ENCODE measurements around the gene RIMKLB.
"Not testable (repeated sequence)": the region's sequence is repeated elsewhere in the genome, so short reads cannot be mapped to it uniquely, and the experiment has no call there.

RIMKLB gene

DNA sequence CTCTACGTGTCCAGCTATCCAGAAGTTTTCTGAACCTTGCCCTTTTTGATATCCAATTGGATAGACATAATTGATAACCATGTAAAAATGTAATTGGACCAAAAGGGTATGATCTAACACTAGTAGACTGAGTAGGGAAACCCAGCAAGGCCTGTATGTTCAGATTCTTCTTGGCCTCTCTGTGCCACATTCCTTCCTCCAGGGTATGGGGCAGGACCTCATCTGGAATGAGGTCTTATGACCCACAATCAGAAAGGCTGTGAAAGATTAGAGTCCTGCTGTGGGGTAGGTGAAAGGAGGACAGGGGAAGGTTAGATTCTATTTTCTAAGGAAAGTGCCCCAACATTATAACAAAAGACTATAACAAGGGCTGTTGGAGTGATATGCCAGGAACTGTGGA lies 73.3 kb downstream of the RIMKLB start:
- no peak for DNase-seq (ENCODE audit: low read depth in 3 of 3, low spot score in 1 of 3)

DNA sequence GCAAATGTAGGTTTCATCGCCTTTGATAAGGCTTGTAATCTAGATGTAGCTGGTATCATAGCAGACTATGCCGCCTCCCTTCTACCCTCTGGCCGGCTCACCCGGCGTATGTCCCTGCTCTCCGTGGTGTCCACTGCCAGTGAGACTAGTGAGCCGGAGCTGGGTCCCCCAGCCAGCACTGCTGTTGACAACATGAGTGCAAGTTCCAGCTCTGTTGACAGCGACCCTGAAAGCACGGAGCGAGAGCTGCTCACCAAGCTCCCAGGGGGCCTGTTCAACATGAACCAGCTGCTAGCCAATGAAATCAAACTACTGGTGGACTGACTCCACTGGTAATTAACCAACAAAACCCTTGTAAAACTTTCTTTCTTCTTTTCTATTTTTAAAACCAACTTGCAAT lies 75.7 kb downstream of the RIMKLB start:
- no peak for DNase-seq (ENCODE audit: low read depth in 3 of 3, low spot score in 1 of 3)

DNA sequence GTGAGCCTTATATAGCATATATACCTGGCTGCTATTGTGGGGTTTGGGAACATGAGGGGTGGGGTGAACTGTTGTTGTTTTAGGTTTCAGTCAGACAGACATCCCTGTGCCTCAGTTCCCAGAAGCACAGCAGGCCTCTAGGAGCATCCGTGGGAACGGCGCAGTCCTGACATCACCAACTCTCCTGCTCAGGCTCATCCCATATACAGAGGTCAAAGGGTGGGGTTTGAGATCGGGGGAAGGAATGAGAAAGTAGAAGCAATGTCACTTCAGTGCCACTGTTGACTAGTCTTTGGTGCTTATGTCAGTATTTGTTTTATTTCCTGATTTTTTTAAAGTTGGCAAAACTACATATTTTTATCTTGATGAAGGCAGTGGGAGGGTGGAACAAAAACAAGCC lies 81.5 kb downstream of the RIMKLB start:
- no peak for DNase-seq (ENCODE audit: low read depth in 3 of 3, low spot score in 1 of 3)

DNA sequence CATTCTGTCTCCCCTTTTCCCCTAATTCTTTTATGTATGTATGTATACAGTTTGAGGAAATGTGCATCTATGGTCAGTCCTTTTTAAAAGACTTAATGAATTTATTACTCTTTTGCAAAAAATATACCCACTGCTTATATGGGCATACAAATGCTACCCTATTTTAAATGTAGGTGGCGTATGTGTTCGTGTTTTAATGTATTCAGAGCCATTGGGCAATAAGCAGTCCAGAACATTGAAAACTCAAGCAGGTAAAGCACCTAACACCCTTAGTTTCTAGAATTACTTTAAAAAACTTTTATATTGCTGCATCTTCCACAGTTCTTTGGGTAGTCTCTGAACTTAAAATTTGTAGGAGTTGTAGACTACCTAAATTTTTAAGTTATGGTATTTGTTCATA lies 82.1 kb downstream of the RIMKLB start:
- no peak for DNase-seq (ENCODE audit: low read depth in 3 of 3, low spot score in 1 of 3)

DNA sequence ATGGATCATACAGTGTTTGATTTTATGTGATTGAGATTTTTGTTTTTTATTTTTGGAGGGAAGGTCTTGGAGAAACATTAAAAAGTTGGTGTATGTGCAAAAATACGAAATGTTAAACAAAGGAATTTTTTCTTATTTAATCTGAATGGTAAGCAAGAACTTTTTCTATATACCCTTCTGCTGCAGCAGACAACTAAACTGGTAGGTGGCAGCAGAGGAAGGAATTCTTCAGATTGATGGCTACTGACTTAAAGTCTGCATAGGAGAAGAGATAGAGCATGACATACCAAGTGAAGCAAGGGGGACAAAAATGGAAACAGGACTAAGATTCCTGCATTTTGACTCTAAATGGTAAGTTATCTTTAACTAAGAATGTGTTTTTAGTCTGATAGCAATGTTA lies 82.6 kb downstream of the RIMKLB start:
- DNase-seq (ENCODE audit: low read depth in 3 of 3, low spot score in 1 of 3): no peak

DNA sequence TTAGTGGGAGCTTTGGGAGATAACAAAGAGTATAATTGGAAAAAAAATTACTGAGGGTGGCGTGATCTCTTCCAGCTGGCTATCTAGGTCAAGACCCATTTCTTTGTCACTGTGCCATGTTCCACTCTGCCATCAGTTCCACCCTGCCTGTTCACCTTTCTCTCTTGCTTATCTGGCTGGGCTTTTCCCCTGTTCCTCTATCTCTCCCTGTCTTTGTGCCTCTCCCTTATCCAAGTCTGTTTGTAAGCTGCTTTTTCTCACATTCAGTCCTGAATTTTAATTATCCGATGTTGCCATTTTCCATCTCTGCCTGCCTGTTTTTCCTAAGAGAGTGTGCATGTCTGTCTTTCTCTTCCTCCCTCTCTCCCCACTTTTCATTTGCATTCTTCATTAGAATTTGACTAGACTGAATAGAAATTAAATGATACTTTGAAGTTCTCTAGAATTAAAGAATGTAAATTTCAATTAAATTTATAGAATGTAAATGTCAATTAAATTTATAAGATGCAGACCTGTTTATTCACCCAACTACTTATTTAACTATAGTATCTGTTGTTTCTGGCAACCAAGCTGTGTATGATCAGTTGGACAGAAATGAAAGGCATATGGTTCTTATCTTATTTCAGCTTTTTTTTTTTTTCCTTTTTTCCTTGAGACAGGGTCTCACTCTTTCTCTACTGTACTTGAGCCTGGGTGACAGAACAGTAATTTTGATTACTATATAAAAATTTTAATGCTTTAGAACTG lies 83.8 kb downstream of the RIMKLB start:
- no peak for DNase-seq (ENCODE audit: low read depth in 3 of 3, low spot score in 1 of 3)

DNA sequence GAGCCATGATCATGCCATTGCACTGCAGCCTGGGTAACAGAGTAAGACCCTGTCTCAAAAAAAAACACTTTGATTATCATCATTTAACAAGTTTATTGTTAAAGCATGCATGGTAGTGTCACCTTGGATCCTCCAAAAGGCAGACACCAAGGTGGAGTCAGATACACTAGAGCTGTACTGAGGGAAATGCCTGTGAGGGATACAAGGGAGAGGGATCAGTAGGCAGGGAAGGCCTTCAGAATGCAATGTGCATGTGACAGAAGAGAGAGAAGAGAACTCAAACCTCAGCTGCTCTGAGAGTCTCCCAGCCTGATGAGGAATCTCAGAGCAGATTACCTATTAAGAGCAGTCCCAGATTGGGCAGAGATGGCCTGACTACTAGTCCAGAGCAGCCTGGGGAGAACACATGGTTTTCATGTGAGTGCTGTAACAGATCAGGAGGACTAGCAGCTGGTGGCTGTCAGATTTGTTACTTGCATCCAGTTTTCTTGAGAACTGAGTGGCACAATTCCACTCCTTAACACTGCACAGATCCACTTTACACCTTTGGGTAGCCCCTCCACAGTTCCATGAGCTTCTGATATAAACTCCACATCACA lies 86.6 kb downstream of the RIMKLB start:
- DNase-seq (ENCODE audit: low read depth in 3 of 3, low spot score in 1 of 3): no peak

DNA sequence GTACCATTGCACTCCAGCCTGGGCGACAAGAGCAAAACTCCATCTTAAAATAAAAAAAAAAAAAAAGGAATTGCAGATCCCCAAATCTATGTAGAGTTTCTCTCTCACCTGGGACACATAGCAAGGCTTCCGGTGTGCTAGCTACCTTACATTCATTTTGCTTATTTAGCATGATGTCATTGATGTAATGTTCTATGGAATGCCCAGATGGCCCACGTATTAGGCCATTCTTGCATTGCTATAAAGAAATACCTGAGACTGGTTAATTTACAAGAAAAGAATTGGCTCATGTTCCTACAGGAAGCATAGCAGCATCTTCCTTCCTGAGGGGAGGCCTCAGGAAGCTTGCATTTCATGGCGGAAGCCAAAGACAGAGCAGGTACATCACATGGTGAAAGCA lies 87.7 kb downstream of the RIMKLB start:
- no peak for DNase-seq (ENCODE audit: low read depth in 3 of 3, low spot score in 1 of 3)

DNA sequence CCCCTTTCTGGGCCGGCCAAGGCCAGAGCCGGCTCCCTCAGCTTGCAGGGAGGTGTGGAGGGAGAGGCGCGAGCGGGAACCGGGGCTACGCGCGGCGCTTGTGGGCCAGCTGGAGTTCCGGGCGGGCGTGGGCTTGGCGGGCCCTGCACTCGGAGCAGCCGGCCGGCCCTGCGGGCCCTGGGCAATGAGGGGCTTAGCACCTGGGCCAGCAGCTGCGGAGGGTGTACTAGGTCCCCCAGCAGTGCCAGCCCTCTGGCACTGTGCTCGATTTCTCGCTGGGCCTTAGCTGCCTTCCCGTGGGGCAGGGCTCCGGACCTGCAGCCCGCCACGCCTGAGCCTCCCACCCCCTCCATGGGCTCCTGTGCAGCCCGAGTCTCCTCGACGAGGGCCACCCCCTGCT lies 89.4 kb downstream of the RIMKLB start:
- not testable (repeated sequence) for DNase-seq (ENCODE audit: low read depth in 3 of 3, low spot score in 1 of 3)

DNA sequence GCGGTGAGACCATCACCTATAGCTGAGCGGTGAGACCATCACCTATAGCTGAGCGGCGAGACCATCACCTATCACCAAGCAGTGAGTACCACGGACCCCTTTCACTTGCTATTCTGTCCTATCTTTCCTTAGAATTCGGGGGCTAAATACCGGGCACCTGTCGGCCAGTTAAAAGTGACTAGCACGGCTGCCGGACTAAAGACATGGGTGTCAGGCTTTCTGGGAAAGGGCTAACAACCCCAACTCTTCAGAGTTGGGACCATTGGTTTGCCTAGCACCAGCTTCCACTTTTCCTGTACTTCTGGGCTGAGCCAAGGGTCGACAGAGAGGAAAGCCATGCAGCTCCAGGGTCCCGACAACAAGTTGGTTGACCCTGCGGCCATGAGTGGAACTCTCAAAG lies 90.9 kb downstream of the RIMKLB start:
- DNase-seq (ENCODE audit: low read depth in 3 of 3, low spot score in 1 of 3): not testable (repeated sequence)

DNA sequence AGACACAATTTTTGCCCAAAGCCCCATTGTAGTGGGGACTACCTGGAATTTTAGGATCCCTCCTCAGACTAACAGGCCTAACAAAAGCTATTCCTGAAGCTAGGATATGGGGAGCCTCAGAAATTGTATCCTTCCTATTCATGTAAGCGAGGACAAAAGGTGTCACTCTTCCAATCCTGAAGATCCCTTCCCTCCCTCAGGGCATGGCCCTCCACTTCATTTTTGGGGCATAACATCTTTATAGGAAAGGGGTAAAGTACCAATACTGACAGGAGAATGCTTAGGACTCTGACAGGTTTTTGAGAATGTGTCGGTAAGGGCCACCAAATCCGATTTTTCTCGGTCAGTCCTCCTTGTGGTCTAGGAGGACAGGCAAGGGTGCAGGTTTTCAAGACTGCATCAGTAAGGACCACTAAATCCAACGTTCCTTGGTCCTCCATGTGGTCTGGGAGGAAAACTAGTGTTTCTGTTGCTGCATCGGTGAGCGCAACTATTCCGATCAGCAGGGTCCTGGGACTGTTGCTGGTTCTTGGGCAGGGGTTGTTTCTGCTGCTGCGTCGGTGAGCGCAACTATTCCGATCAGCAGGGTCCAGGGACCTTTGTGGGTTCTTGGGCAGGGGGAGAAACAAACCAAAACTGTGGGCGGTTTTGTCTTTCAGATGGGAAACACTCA lies 91.7 kb downstream of the RIMKLB start:
- not testable (repeated sequence) for DNase-seq (ENCODE audit: low read depth in 3 of 3, low spot score in 1 of 3)

DNA sequence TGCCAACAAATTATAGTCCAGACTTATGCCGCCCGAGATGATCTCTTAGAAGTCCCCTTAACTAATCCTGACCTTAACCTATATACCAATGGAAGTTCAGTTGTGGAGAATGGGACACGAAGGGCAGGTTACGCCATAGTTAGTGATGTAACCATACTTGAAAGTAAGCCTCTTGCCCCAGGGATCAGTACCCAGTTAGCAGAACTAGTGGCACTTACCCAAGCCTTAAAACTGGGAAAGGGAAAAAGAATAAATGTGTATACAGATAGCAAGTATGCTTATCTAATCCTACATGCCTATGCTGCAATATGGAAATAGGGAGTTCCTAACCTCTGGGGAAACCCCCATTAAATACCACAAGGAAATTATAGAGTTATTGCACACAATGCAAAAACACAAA lies 95.4 kb downstream of the RIMKLB start:
- not testable (repeated sequence) for DNase-seq (ENCODE audit: low read depth in 3 of 3, low spot score in 1 of 3)

DNA sequence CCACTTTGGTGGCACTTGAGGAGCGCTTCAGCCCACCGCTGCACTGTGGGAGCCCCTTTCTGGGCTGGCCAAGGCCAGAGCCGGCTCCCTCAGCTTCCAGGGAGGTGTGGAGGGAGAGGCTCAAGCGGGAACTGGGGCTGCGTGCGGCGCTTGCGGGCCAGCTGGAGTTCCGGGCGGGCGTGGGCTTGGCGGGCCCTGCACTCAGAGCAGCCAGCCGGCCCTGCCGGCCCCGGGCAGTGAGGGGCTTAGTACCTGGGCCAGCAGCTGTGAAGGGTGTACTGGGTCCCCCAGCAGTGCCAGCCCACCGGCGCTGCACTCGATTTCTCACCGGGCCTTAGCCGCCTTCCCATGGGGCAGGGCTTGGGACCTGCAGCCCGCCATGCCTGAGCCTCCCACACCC lies 96.8 kb downstream of the RIMKLB start:
- DNase-seq (ENCODE audit: low read depth in 3 of 3, low spot score in 1 of 3): not testable (repeated sequence)

DNA sequence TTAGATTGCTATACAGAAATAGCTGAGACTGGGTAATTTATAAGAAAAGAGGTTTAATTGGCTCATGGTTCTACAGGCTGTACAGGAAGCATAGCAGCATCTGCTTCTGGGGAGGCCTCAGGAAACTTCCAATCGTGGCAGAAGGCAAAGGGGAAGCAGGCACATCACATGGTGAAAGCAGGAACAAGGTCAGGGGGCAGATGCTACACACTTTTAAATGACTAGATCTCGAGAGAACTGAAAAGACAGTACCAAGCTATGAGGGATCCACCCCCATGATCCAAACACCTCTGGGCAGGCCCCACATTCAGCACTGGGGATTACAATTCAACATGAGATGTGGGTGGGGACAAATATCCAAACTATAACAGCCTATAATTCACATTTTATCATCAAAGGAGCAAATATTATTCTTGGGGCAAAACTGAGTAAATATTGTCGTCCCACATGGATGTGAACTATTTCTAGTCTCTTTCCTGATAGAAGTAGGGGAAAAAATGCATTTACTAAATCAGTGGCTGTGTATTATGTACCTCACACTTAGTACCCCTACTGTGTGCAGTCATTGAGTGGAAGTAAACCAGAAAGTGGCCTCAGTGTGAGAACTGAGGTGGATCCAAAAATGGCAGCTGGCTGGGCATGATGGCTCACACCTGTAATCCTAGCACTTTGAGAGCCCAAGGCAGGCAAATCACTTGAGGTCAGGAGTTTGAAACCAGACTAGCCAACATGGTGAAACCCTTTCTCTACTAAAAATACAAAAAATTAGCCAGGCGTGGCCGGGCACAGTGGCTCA lies 99.2 kb downstream of the RIMKLB start:
- DNase-seq (ENCODE audit: low read depth in 3 of 3, low spot score in 1 of 3): no peak

DNA sequence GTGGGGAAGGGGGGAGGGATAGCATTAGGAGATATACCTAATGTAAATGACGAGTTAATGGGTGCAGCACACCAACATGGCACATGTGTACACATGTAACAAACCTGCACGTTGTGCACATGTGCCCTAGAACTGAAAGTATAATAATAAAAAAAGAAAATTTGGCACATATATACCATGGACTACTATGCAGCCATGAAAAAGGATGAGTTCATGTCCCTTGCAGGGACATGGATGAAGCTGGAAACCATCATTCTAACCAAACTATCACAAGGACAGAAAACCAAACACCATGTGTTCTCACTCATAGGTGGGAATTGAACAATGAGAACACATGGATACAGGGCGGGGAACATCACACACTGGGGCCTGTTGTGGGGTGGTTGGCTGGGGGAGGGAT lies 103.4 kb downstream of the RIMKLB start:
- not testable (repeated sequence) for DNase-seq (ENCODE audit: low read depth in 3 of 3, low spot score in 1 of 3)

DNA sequence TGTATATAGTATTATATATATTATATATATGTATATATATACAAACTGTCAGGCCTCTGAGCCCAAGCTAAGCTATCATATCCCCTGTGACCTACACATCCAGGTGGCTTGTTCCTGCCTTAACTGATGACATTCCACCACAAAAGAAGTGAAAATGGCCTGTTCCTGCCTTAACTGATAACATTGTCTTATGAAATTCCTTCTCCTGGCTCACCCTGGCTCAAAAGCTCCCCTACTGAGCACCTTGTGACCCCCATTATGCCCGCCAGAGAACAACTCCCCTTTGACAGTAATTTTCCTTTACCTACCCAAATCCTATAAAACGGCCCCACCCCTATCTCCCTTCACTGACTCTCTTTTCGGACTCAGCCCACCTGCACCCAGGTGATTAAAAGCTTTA lies 107.0 kb downstream of the RIMKLB start:
- DNase-seq (ENCODE audit: low read depth in 3 of 3, low spot score in 1 of 3): not testable (repeated sequence)

DNA sequence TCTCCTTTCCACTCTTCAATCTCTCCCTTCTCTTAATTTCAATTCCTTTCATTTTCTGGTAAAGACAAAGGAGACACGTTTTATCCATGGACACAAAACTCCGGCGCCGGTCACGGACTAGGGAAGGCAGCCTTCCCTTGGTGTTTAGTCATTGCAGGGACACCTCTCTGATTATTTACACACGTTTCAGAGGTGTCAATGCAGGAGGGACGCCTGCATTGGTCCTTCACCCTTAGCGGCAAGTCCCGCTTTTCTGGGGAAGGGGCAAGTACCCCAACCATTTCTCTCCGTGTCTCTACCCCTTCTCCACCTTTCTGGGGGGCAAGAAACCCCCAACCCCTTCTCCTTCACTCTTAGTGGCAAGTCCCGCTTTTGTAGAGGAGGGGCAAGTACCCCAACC lies 107.7 kb downstream of the RIMKLB start:
- not testable (repeated sequence) for DNase-seq (ENCODE audit: low read depth in 3 of 3, low spot score in 1 of 3)

DNA sequence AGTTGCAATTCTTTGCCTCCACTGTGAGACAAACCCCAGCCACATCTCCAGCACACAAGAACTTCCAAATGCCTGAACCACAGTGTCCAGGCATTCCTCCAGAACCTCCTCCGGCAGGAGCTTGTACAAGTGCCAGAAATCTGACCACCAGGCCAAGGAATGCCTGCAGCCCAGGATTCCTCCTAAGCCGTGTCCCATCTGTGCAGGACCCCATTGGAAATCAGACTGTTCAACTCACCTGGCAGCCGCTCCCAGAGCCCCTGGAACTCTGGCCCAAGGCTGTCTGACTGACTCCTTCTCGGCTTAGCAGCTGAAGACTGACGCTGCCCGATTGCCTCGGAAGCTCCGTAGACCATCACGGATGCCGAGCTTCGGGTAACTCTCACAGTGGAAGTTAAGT lies 109.3 kb downstream of the RIMKLB start:
- not testable (repeated sequence) for DNase-seq (ENCODE audit: low read depth in 3 of 3, low spot score in 1 of 3)

DNA sequence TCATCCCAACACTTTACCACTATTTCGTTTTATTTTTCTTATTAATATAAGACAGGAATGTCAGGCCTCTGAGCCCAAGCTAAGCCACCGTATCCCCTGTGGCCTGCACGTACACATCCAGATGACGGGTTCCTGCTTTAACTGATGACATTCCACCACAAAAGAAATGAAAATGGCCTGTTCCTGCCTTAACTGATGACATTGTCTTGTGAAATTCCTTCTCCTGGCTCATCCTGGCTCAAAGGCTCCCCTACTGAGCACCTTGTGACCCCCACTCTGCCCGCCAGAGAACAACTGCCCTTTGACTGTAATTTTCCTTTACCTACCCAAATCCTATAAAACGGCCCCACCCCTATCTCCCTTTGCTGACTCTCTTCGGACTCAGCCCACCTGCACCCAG lies 112.3 kb downstream of the RIMKLB start:
- DNase-seq (ENCODE audit: low read depth in 3 of 3, low spot score in 1 of 3): not testable (repeated sequence)

DNA sequence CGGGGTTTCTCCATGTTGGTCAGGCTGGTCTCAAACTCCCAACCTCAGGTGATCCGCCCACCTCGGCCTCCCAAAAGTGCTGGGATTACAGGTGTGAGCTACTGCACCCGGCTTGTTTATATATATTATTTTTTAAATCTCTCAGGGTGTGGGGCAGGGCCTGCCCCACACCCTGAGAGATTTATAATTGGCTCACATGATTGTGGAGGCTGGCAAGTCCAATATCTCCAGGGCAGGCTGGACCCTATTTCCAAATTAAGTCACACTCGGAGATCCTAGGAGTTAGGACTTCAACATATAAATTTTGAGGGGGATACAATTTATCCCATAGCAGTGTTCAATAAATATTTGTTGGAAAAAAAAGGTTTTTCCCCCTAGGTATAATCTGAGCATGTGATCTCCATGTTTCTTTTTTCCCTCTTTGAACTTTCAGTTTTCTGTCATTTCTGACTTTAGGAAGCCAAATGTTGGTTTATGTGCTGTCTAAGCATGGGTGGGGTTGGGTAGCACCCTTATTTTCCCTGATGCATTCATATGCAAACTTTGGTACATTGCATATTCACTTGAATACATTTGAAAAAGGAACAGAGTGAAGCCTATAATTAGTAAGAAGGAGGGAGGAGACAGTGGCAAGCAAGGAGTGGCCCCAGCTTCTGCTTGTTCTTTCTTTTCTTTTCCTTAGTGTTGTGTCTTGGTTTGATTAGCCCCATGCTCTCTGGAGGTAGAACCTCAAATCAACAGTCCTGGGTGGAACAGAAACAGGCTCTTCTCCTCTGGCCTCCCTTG lies 116.0 kb downstream of the RIMKLB start:
- DNase-seq (ENCODE audit: low read depth in 3 of 3, low spot score in 1 of 3): no peak

Data from stimulated activated CD4-positive, alpha-beta T cell treated with anti-CD3 and anti-CD28 coated beads, TNF-alpha, amount 100 ng/mL, for 1 hour (primary cell).